GM19193 (cell line): ENCODE measurements around the gene SIAE.

Source experiments
- POLR2A ChIP-seq: IDR thresholded peaks from 4 replicates; pipeline ENCODE4 v1.6.1; 2011; ENCODE audit not compliant: insufficient read depth, insufficient read length; ENCODE audit errors: extremely low read depth

SIAE gene

GRCh38 chr11:124673333-124674167, at the start of gene SIAE, which contains the start of gene SPA17:
Gene SIAE, minus strand, starts transcription at chr11:124673739. Its CDS starts 31 bp downstream, at chr11:124673708.
Gene SPA17, plus strand, starts transcription at chr11:124673904. Its CDS starts 1,361 bp downstream, at chr11:124675265.
- TF ChIP-seq POLR2A = peak; percentile 71

- no peak for TF ChIP-seq POLR2A
Measured at GRCh38 chr11:124722176-124722575, 48.6 kb upstream of the SIAE start.

GRCh38 chr11:124719534-124719933, 46.0 kb upstream of the SIAE start:
- no peak for TF ChIP-seq POLR2A

GRCh38 chr11:124718801-124719200, 45.3 kb upstream of the SIAE start:
- no peak for TF ChIP-seq POLR2A

GRCh38 chr11:124717786-124718651, 44.5 kb upstream of the SIAE start:
- no peak for TF ChIP-seq POLR2A

- TF ChIP-seq POLR2A = no peak
Measured at GRCh38 chr11:124717421-124717785, 43.9 kb upstream of the SIAE start.

GRCh38 chr11:124716591-124716990, 43.1 kb upstream of the SIAE start:
- TF ChIP-seq POLR2A = no peak

GRCh38 chr11:124712392-124712791, 38.9 kb upstream of the SIAE start:
- no peak for TF ChIP-seq POLR2A

GRCh38 chr11:124707829-124708228, 34.3 kb upstream of the SIAE start:
- TF ChIP-seq POLR2A = no peak

- no peak for TF ChIP-seq POLR2A
Measured at GRCh38 chr11:124700028-124700427, 26.5 kb upstream of the SIAE start.

GRCh38 chr11:124699547-124699946, 26.0 kb upstream of the SIAE start:
- TF ChIP-seq POLR2A = no peak

GRCh38 chr11:124693142-124693541, 19.6 kb upstream of the SIAE start:
- TF ChIP-seq POLR2A = no peak

- TF ChIP-seq POLR2A = no peak
Measured at GRCh38 chr11:124682443-124682842, 8.9 kb upstream of the SIAE start.

- TF ChIP-seq POLR2A = no peak
Measured at GRCh38 chr11:124681421-124681820, 7.9 kb upstream of the SIAE start.

- no peak for TF ChIP-seq POLR2A
Measured at GRCh38 chr11:124678416-124678815, 4.9 kb upstream of the SIAE start.
